Measurements from ENCODE around the gene TGIF2.

Gene TGIF2

DNA sequence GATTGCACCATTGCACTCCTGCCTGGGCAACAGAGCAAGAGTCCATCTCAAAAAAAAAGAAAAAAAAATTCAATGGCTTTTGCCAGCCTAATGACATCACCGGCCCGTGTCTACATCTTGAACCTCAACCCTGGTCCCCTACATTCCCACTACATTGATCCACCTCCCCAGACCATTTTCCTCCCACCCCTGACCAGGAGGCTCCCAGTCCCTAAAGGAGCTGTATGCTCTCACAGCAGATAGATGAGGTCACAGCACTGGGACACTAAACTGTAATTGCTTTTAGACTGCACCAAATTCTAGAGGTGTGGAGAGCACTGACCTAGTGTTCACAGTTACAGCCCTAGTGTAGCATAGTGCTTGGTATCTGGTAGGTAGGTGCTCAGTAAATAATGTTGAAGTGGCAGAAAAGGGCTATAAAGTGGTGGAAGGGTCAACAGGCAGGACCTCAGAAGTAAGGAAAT lies 10.7 kb downstream of the TGIF2 start (continued):
- TF ChIP-seq MZF1 (tag by site-specific recombination; IDR thresholded peaks at IDR 0.05; ENCODE audit: borderline replicate concordance), result no peak
- no peak for TF ChIP-seq YY1 (tag by site-specific recombination; IDR thresholded peaks at IDR 0.05)
- TF ChIP-seq ZNF600 (tag by site-specific recombination; IDR thresholded peaks at IDR 0.05), result 0 out of 2 replicates have a peak, but pooled peaks have one; percentile 10
- no peak for TF ChIP-seq ZNF623 (tag by site-specific recombination; IDR thresholded peaks at IDR 0.05)
- no peak for TF ChIP-seq ZNF785 (tag by site-specific recombination; IDR thresholded peaks at IDR 0.05)
- no peak for TF ChIP-seq SETDB1 (IDR thresholded peaks at IDR 0.05; ENCODE audit: insufficient read length, low read length)
- TF ChIP-seq ZNF114 (tag by site-specific recombination; IDR thresholded peaks at IDR 0.05), result no peak
- peak; percentile 47; the same call in 1 of the 2 replicates for TF ChIP-seq GLIS1 (tag by site-specific recombination; IDR thresholded peaks at IDR 0.05)
- no peak for TF ChIP-seq ZNF138 (tag by site-specific recombination; IDR thresholded peaks at IDR 0.05; ENCODE audit: borderline replicate concordance)
- no peak for TF ChIP-seq REPIN1 (tag by site-specific recombination; IDR thresholded peaks at IDR 0.05; ENCODE audit: low read depth)
- TF ChIP-seq INSM2 (tag by site-specific recombination; IDR thresholded peaks at IDR 0.05), result no peak
- no peak for TF ChIP-seq OVOL3 (tag by site-specific recombination; IDR thresholded peaks at IDR 0.05)

- H3K4me3 ChIP-seq (ENCODE audit: low read depth, low read length), result no peak overlapping the region
- peaks cover 4% of the 10 kb centered on the region for H3K4me1 ChIP-seq (ENCODE audit: control insufficient read depth, insufficient read depth, low read length)
- peak overlapping the region; percentile 36; the same call in 1 of the 2 replicates for H3K27ac ChIP-seq (ENCODE audit: extremely low read depth, low read depth, low read length)
- ChIA-PET CTCF (interaction anchor here (0.6 to 3.5 kb wide), 3 partner anchors 8 to 386 kb away, joined by 3 to 10 read pairs (median 3); partner anchors contain the start of gene RAB5IF), POLR2A (interaction anchor here (1.1 kb wide), 1 partner anchor 21 kb away, joined by 3 read pairs; no protein-coding TSS in a partner anchor)
- H3K9me3 ChIP-seq (ENCODE audit: control insufficient read depth, insufficient read depth, low read depth, low read length), result no peaks in the 10 kb centered on the region
- peaks cover 6 to 57% of the 10 kb centered on the region in 2 experiments; a peak in 2 of 3 replicates for H3K36me3 ChIP-seq (ENCODE audit: control insufficient read depth in 2 of 2, insufficient read depth in 1 of 2, low read length in 2 of 2)
- TF ChIP-seq ZNF514 (tag by site-specific recombination; IDR thresholded peaks at IDR 0.05) (no peak), ZSCAN18 (tag by site-specific recombination; IDR thresholded peaks at IDR 0.05) (no peak), INSM2 (tag by site-specific recombination; IDR thresholded peaks at IDR 0.05) (peak; percentile 87), KLF1 (tag by site-specific recombination; IDR thresholded peaks at IDR 0.05) (no peak), TRIM28 (IDR thresholded peaks at IDR 0.05; ENCODE audit: borderline replicate concordance, low read length) (no peak), KLF8 (tag by site-specific recombination; IDR thresholded peaks at IDR 0.05) (peak; percentile 58; the same call in 1 of the 2 replicates), ZNF214 (tag by site-specific recombination; IDR thresholded peaks at IDR 0.05; ENCODE audit: borderline replicate concordance) (no peak), ZNF354C (tag by site-specific recombination; IDR thresholded peaks at IDR 0.05; ENCODE audit: borderline replicate concordance, low read depth) (no peak), ZNF626 (tag by site-specific recombination; IDR thresholded peaks at IDR 0.05) (no peak), ZNF211 (tag by site-specific recombination; IDR thresholded peaks at IDR 0.05; ENCODE audit: low read depth) (no peak), ZNF510 (tag by site-specific recombination; IDR thresholded peaks at IDR 0.05; ENCODE audit: insufficient replicate concordance) (no peak), ZFP37 (tag by site-specific recombination; IDR thresholded peaks at IDR 0.05) (no peak), GLIS2 (tag by site-specific recombination; IDR thresholded peaks at IDR 0.05) (peak; percentile 21; the same call in 1 of the 2 replicates)
- TF ChIP-seq, protein P1, sequence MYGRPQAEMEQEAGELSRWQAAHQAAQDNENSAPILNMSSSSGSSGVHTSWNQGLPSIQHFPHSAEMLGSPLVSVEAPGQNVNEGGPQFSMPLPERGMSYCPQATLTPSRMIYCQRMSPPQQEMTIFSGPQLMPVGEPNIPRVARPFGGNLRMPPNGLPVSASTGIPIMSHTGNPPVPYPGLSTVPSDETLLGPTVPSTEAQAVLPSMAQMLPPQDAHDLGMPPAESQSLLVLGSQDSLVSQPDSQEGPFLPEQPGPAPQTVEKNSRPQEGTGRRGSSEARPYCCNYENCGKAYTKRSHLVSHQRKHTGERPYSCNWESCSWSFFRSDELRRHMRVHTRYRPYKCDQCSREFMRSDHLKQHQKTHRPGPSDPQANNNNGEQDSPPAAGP (tag by site-specific recombination; IDR thresholded peaks at IDR 0.05), result peak; percentile 92; the same call in 1 of the 2 replicates
- TF ChIP-seq, protein P2, sequence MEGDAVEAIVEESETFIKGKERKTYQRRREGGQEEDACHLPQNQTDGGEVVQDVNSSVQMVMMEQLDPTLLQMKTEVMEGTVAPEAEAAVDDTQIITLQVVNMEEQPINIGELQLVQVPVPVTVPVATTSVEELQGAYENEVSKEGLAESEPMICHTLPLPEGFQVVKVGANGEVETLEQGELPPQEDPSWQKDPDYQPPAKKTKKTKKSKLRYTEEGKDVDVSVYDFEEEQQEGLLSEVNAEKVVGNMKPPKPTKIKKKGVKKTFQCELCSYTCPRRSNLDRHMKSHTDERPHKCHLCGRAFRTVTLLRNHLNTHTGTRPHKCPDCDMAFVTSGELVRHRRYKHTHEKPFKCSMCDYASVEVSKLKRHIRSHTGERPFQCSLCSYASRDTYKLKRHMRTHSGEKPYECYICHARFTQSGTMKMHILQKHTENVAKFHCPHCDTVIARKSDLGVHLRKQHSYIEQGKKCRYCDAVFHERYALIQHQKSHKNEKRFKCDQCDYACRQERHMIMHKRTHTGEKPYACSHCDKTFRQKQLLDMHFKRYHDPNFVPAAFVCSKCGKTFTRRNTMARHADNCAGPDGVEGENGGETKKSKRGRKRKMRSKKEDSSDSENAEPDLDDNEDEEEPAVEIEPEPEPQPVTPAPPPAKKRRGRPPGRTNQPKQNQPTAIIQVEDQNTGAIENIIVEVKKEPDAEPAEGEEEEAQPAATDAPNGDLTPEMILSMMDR (tag by site-specific recombination; IDR thresholded peaks at IDR 0.05), result no peak
- TF ChIP-seq, protein P3, sequence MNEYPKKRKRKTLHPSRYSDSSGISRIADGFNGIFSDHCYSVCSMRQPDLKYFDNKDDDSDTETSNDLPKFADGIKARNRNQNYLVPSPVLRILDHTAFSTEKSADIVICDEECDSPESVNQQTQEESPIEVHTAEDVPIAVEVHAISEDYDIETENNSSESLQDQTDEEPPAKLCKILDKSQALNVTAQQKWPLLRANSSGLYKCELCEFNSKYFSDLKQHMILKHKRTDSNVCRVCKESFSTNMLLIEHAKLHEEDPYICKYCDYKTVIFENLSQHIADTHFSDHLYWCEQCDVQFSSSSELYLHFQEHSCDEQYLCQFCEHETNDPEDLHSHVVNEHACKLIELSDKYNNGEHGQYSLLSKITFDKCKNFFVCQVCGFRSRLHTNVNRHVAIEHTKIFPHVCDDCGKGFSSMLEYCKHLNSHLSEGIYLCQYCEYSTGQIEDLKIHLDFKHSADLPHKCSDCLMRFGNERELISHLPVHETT (tag by site-specific recombination; IDR thresholded peaks at IDR 0.05), result peak; percentile 84; the same call in 1 of the 2 replicates
These were observed 12.2 kb downstream of the TGIF2 start for GRCh38 chr20:36585410-36586125.
